H1 (cell line): ENCODE measurements around the gene DGAT2L6. TPM values are rescaled to one million over a fixed set of nuclear protein-coding genes. Genes with fewer than 3 reads are reported as not detected.
"Not testable (repeated sequence)": the region's sequence is repeated elsewhere in the genome, so short reads cannot be mapped to it uniquely, and the experiment has no call there.

Experiments
- CTCF ChIA-PET: fragments of 300-600 bp; sonication (Branson Sonifier 250); formaldehyde crosslinking; loops from one replicate; lab custom pipeline; 2021; ENCODE audit not compliant: partially characterized antibody; lab: Charles Lee
- POLR2A ChIA-PET: fragments of 300-600 bp; sonication (Branson Sonifier 250); formaldehyde crosslinking; loops from one replicate; lab custom pipeline; 2021; ENCODE audit warnings: inconsistent platforms; ENCODE audit not compliant: partially characterized antibody; lab: Charles Lee
- DNase-seq, 2 experiments: peaks; one replicate each; pipeline versions ENCODE4 v3.0.0 to v3.0.0-alpha.2; 2010 to 2022; ENCODE audit warnings: low spot score in 2 of 2, low read depth in 1 of 2, mixed read lengths in 1 of 2
- FAIRE-seq: peaks from 2 replicates; lab custom pipeline; 2011; peaks lifted over from hg19 to GRCh38; lab: Jason Lieb, UNC
- H2AFZ ChIP-seq: 2 replicates; pipeline ENCODE4 v1.8.1; 2012; ENCODE audit warnings: low read length, inconsistent platforms
- H2AK5ac ChIP-seq: 2 replicates; pipeline ENCODE4 v1.6.1; 2013; ENCODE audit warnings: low read depth, low read length
- H2BK120ac ChIP-seq: replicated peaks from 2 replicates; pipeline ENCODE3; 2013; ENCODE audit warnings: low read depth, low read length, inconsistent platforms
- H2BK12ac ChIP-seq: 2 replicates; pipeline ENCODE4 v1.6.1; 2013; ENCODE audit warnings: low read depth, low read length
- H2BK15ac ChIP-seq: 2 replicates; pipeline ENCODE4 v1.6.1; 2013; ENCODE audit warnings: low read length
- H2BK20ac ChIP-seq: 2 replicates; pipeline ENCODE4 v1.6.1; 2013; ENCODE audit warnings: low read length
- H2BK5ac ChIP-seq: 2 replicates; pipeline ENCODE4 v1.6.1; 2013; ENCODE audit warnings: low read depth, low read length
- H3K14ac ChIP-seq: 2 replicates; pipeline ENCODE4 v1.6.1; 2013; ENCODE audit warnings: inconsistent platforms; ENCODE audit not compliant: insufficient read length
- H3K18ac ChIP-seq: 2 replicates; pipeline ENCODE4 v1.6.1; 2013; ENCODE audit warnings: low read length; ENCODE audit errors: extremely low read depth
- H3K23ac ChIP-seq: 2 replicates; pipeline ENCODE4 v1.6.1; 2013; ENCODE audit warnings: inconsistent platforms; ENCODE audit not compliant: insufficient read length
- H3K23me2 ChIP-seq: 2 replicates; pipeline ENCODE4 v1.6.1; 2013; ENCODE audit warnings: low read depth, low read length
- H3K27ac ChIP-seq: 2 replicates; pipeline ENCODE4 v1.6.1; 2011; ENCODE audit warnings: low read depth, low read length, inconsistent platforms
- H3K27me3 ChIP-seq, 4 experiments: replicated peaks in 1 of 4; 1 replicate in 1 of 4; 2 replicates in 3 of 4; pipeline versions ENCODE4 v1.6.1 to v1.8.1; 2011 to 2013; ENCODE audit warnings: low read length in 3 of 4, mild to moderate bottlenecking in 3 of 4, inconsistent platforms in 2 of 4, mixed read lengths in 2 of 4, moderate library complexity in 1 of 4; ENCODE audit not compliant: control insufficient read depth in 3 of 4, insufficient read depth in 3 of 4; ENCODE audit errors: extremely low read depth in 1 of 4
- H3K36me3 ChIP-seq, 4 experiments: 2 replicates each; pipeline versions ENCODE4 v1.6.1 to v1.8.1; 2011 to 2013; ENCODE audit warnings: mild to moderate bottlenecking in 4 of 4, low read length in 3 of 4, moderate library complexity in 2 of 4, control low read depth in 1 of 4, inconsistent platforms in 1 of 4; ENCODE audit not compliant: insufficient read depth in 4 of 4, control insufficient read depth in 2 of 4
- H3K4ac ChIP-seq: replicated peaks from 2 replicates; pipeline ENCODE3; 2013; ENCODE audit warnings: low read length, low read depth, mixed read lengths, inconsistent platforms; ENCODE audit not compliant: insufficient read length
- H3K4me1 ChIP-seq, 4 experiments: replicated peaks in 1 of 4; 1 replicate in 1 of 4; 2 replicates in 3 of 4; pipeline versions ENCODE4 v1.6.1 to v1.8.1; 2011 to 2013; ENCODE audit warnings: low read length in 3 of 4, inconsistent platforms in 2 of 4, mixed read lengths in 1 of 4; ENCODE audit not compliant: insufficient read depth in 4 of 4, control insufficient read depth in 3 of 4
- H3K4me2 ChIP-seq, 2 experiments: 2 replicates each; pipeline versions ENCODE4 v1.6.1 to v1.8.1; 2011 to 2013; ENCODE audit warnings: low read depth in 2 of 2, low read length in 2 of 2, control low read depth in 1 of 2, inconsistent platforms in 1 of 2, mild to moderate bottlenecking in 1 of 2; ENCODE audit not compliant: insufficient read depth in 1 of 2
- H3K4me3 ChIP-seq, 4 experiments: fragments of 200-600, 300-600 bp in 1 of 4; sonication (generic), shearing (Covaris generic), sonication (Bioruptor Twin) in 1 of 4; 2 replicates each; pipeline versions ENCODE4 v1.5.1 to v1.8.1; 2011 to 2016; ENCODE audit warnings: low read length in 4 of 4, low read depth in 3 of 4, control low read depth in 2 of 4, inconsistent platforms in 2 of 4, mild to moderate bottlenecking in 2 of 4, mixed read lengths in 1 of 4, moderate library complexity in 1 of 4; ENCODE audit not compliant: insufficient read depth in 2 of 4; ENCODE audit errors: extremely low read depth in 1 of 4
- H3K56ac ChIP-seq: replicated peaks from 2 replicates; pipeline ENCODE3; 2013; ENCODE audit warnings: low read depth, mild to moderate bottlenecking, mixed read lengths, low read length, inconsistent platforms; ENCODE audit not compliant: insufficient read length
- H3K79me1 ChIP-seq: 2 replicates; pipeline ENCODE4 v1.6.1; 2013; ENCODE audit warnings: low read depth, low read length, control low read depth
- H3K79me2 ChIP-seq, 2 experiments: 2 replicates each; pipeline versions ENCODE4 v1.6.1 to v1.8.1; 2012 to 2013; ENCODE audit warnings: low read length in 2 of 2, mild to moderate bottlenecking in 2 of 2, inconsistent platforms in 1 of 2; ENCODE audit not compliant: insufficient read depth in 2 of 2, control insufficient read depth in 1 of 2
- H3K9ac ChIP-seq, 4 experiments: replicated peaks in 1 of 4; 1 replicate in 1 of 4; 2 replicates in 3 of 4; pipeline versions ENCODE4 v1.6.1 to v1.8.1; 2011 to 2013; ENCODE audit warnings: low read depth in 3 of 4, low read length in 3 of 4, control low read depth in 2 of 4, mild to moderate bottlenecking in 2 of 4, moderate library complexity in 2 of 4, inconsistent platforms in 1 of 4; ENCODE audit errors: extremely low read depth in 1 of 4
- H3K9me3 ChIP-seq, 2 experiments: 2 replicates each; pipeline versions ENCODE4 v1.6.1 to v1.8.1; 2012 to 2013; ENCODE audit warnings: mild to moderate bottlenecking in 2 of 2, moderate library complexity in 2 of 2, control low read depth in 1 of 2, inconsistent platforms in 1 of 2, low read depth in 1 of 2, low read length in 1 of 2, mixed read lengths in 1 of 2; ENCODE audit not compliant: insufficient read depth in 2 of 2
- H4K20me1 ChIP-seq, 2 experiments: replicated peaks in 1 of 2; 2 replicates each; pipeline versions ENCODE3 to v1.8.1; 2011 to 2013; ENCODE audit warnings: inconsistent platforms in 2 of 2, low read length in 2 of 2, mild to moderate bottlenecking in 1 of 2; ENCODE audit not compliant: insufficient read depth in 2 of 2, control insufficient read depth in 1 of 2
- H4K5ac ChIP-seq: 2 replicates; pipeline ENCODE4 v1.6.1; 2013; ENCODE audit warnings: low read length, low read depth, mixed read lengths, inconsistent platforms; ENCODE audit not compliant: insufficient read length
- H4K8ac ChIP-seq: 2 replicates; pipeline ENCODE4 v1.8.0; 2013; ENCODE audit warnings: mild to moderate bottlenecking, moderate library complexity, low read length, inconsistent platforms; ENCODE audit not compliant: insufficient read depth; ENCODE audit errors: extremely low read depth
- H4K91ac ChIP-seq: replicated peaks from 2 replicates; pipeline ENCODE3; 2013; ENCODE audit warnings: low read length, mixed read lengths, inconsistent platforms; ENCODE audit not compliant: insufficient read length
- EGR1 ChIP-seq: IDR thresholded peaks from 2 replicates; pipeline ENCODE4 v1.6.1; 2011; ENCODE audit warnings: low read depth, low read length, borderline replicate concordance
- EP300 ChIP-seq, 2 experiments: IDR thresholded peaks; 1 replicate in 1 of 2; 2 replicates in 1 of 2; pipeline ENCODE4 v1.6.1; 2011 to 2012; ENCODE audit warnings: low read depth in 2 of 2, low read length in 2 of 2, mild to moderate bottlenecking in 2 of 2, borderline replicate concordance in 1 of 2, inconsistent platforms in 1 of 2, moderate library complexity in 1 of 2
- HDAC2 ChIP-seq, 2 experiments: fragments of 300-600 bp in 1 of 2; sonication (generic) in 1 of 2; IDR thresholded peaks; 2 replicates each; pipeline ENCODE4 v1.6.1; 2011 to 2012; ENCODE audit warnings: low read depth in 2 of 2, low read length in 2 of 2, mild to moderate bottlenecking in 2 of 2, moderate library complexity in 2 of 2, borderline replicate concordance in 1 of 2, inconsistent platforms in 1 of 2
- PHF8 ChIP-seq: fragments of 200-600 bp; sonication (generic); conservative IDR thresholded peaks from 2 replicates; pipeline ENCODE4 v1.7.1; 2012; ENCODE audit warnings: low read depth, mild to moderate bottlenecking, inconsistent platforms, low read length, moderate library complexity
- SIRT6 ChIP-seq: IDR thresholded peaks from one replicate; pipeline ENCODE4 v1.7.1; 2012; ENCODE audit warnings: low read length, inconsistent platforms
- WGBS, 2 experiments: shearing (Covaris generic) in 1 of 2; methylation state at CpG; one replicate each; pipeline versions ENCODE4 v1.1.6 to v1.1.7; 2013 to 2015; ENCODE audit warnings: low lambda C conversion rate in 2 of 2, mixed read lengths in 2 of 2, inconsistent platforms in 1 of 2, low coverage in 1 of 2, missing lambda C conversion rate in 1 of 2; ENCODE audit not compliant: insufficient replicate concordance in 2 of 2, insufficient coverage in 1 of 2, insufficient read length in 1 of 2; ENCODE audit errors: extremely low coverage in 1 of 2, missing lambda C conversion rate in 1 of 2; 5-methylcytosine and 5-hydroxymethylcytosine counted together
- polyA plus RNA-seq, 7 experiments: library from polyadenylated mRNA; depleted of rRNA in 3 of 7; stranded (reverse) in 5 of 7; unstranded in 2 of 7; fragments of >200 nt in 5 of 7; fragments of 200-250 nt in 2 of 7; gene quantifications; 1 replicate in 5 of 7; 2 replicates in 1 of 7; 4 replicates in 1 of 7; pipeline versions ENCODE4 v1.2.1 to v1.2.3, GENCODE V29; 2011 to 2013; ENCODE audit warnings: missing spikeins in 2 of 7, mixed read lengths in 2 of 7
- total RNA-seq: library from RNA; stranded (reverse); fragmentation: NEBNext Ultra II Directional; extraction: Animal tissue kit (Norgen Biotek cat#: 25700); gene quantifications from 2 replicates; pipeline ENCODE4 v1.2.1, GENCODE V29; 2021
- TF ChIP-seq, protein P1 (sequence below): IDR thresholded peaks from 2 replicates; pipeline ENCODE4 v1.6.1; 2012; ENCODE audit warnings: inconsistent platforms

Gene DGAT2L6
- total and polyA plus RNA-seq, 2 of the 8 experiments (the other 6 are each of a cell fraction or from before 2014, with no cell fraction given): not detected

GRCh38 chrX:70208479-70208878, 31.2 kb downstream of the DGAT2L6 start (continued):
- no peak for TF ChIP-seq HDAC2 (IDR thresholded peaks at IDR 0.05; ENCODE audit: borderline replicate concordance in 1 of 2, low read depth in 2 of 2, low read length in 2 of 2)
- TF ChIP-seq EGR1: no peak
- TF ChIP-seq SIRT6: no peak
- TF ChIP-seq EP300 (IDR thresholded peaks at IDR 0.05; ENCODE audit: borderline replicate concordance in 1 of 2, low read depth in 2 of 2, low read length in 2 of 2): no peak
- TF ChIP-seq PHF8: no peak
- TF ChIP-seq, protein P1, sequence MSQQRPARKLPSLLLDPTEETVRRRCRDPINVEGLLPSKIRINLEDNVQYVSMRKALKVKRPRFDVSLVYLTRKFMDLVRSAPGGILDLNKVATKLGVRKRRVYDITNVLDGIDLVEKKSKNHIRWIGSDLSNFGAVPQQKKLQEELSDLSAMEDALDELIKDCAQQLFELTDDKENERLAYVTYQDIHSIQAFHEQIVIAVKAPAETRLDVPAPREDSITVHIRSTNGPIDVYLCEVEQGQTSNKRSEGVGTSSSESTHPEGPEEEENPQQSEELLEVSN: no peak

- H4K5ac ChIP-seq, H2AK5ac ChIP-seq, H2BK20ac ChIP-seq, H3K4ac ChIP-seq, H3K9ac ChIP-seq, H3K27me3 ChIP-seq, H3K9me3 ChIP-seq, H4K91ac ChIP-seq, H2BK5ac ChIP-seq, H2BK120ac ChIP-seq, H3K4me3 ChIP-seq, H3K79me2 ChIP-seq, H2BK15ac ChIP-seq, H2BK12ac ChIP-seq, H3K23ac ChIP-seq, H4K8ac ChIP-seq, H3K14ac ChIP-seq, H3K23me2 ChIP-seq, FAIRE-seq, CTCF ChIA-PET, DNase-seq, H3K4me1 ChIP-seq, H2AFZ ChIP-seq, H4K20me1 ChIP-seq, H3K27ac ChIP-seq, H3K4me2 ChIP-seq, H3K18ac ChIP-seq, H3K79me1 ChIP-seq, POLR2A ChIA-PET, H3K36me3 ChIP-seq, H3K56ac ChIP-seq: not testable (repeated sequence)
- 77% methylated on average over 6 of the region's 6 CpGs; no CpG with 5 or more reads in 1 of the 2 experiments for WGBS, 2 experiments
Observed at GRCh38 chrX:70209570-70209969, 32.3 kb downstream of the DGAT2L6 start.
